Measurements from ENCODE around the gene MPPED1.

DNA sequence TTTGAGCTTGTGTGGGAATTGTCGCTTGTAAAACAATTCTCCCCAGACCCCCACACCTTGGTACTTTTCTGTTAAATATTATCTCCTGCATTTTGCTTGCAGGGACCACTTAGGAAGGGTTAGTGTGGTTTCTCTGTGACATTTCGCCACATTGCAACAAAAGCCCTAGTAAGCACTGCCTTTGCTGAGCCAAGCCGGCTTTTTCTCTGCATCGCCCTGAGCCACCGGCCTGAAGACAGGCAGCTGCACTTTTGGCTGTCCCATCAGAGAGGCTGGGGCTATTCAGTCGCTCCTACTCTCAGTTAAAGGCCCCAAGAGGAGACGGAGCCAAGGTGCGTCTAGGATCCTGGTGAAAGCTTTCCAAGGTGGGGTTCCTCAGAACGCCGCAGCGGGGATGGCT lies 5.7 kb downstream of the MPPED1 start:
- TF ChIP-seq JUND (IDR thresholded peaks at IDR 0.05) (no peak), CHD2 (IDR thresholded peaks at IDR 0.05; ENCODE audit: low read length, partially characterized antibody) (no peak), POLR2AphosphoS5 (IDR thresholded peaks at IDR 0.05; ENCODE audit: low read depth, low read length) (no peak), YY1 (IDR thresholded peaks at IDR 0.05; ENCODE audit: low read depth) (no peak)
- TF ChIP-seq, protein P1, sequence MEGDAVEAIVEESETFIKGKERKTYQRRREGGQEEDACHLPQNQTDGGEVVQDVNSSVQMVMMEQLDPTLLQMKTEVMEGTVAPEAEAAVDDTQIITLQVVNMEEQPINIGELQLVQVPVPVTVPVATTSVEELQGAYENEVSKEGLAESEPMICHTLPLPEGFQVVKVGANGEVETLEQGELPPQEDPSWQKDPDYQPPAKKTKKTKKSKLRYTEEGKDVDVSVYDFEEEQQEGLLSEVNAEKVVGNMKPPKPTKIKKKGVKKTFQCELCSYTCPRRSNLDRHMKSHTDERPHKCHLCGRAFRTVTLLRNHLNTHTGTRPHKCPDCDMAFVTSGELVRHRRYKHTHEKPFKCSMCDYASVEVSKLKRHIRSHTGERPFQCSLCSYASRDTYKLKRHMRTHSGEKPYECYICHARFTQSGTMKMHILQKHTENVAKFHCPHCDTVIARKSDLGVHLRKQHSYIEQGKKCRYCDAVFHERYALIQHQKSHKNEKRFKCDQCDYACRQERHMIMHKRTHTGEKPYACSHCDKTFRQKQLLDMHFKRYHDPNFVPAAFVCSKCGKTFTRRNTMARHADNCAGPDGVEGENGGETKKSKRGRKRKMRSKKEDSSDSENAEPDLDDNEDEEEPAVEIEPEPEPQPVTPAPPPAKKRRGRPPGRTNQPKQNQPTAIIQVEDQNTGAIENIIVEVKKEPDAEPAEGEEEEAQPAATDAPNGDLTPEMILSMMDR (IDR thresholded peaks at IDR 0.05): no peak
